CD1c-positive myeloid dendritic cell (primary cell): ENCODE measurements around the gene LSS.

ENCODE experiments used
- DNase-seq: peaks from one replicate; pipeline ENCODE4 v3.0.0-alpha.2; 2016; ENCODE audit errors: extremely low spot score

LSS gene

DNA sequence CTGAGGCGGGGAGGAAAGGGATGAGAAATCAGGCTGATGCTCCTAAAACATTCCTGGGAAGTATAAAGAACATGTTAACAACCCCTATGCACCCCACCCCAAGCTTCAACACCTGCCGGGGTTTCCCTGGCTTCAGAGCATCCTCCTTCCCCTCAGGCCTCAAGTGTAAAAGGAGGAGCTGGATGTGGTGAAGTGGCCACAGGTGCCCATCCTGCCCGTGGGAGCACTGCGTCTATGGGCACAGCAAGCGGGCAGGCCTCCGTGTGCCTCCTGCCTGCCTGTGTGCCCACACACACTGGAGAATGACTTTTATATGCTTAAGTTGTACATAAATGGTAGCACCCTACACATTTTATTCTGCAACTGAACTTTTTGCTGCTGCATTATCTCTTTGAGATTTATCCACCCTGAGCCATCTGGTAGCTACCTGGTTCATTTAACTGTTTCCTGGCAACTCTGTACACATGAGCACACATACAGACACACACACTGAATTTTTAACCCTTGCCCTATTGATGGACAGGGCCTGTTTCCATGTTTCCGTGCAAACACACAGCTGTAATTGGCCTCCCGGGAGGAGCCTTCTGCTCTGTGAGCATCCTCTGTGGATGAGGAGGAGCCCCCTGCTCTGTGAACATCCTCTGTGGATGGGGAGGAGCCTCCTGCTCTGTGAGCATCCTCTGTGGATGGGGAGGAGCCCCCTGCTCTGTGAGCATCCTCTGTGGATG lies 59.8 kb downstream of the LSS start:
- no peak for DNase-seq

DNA sequence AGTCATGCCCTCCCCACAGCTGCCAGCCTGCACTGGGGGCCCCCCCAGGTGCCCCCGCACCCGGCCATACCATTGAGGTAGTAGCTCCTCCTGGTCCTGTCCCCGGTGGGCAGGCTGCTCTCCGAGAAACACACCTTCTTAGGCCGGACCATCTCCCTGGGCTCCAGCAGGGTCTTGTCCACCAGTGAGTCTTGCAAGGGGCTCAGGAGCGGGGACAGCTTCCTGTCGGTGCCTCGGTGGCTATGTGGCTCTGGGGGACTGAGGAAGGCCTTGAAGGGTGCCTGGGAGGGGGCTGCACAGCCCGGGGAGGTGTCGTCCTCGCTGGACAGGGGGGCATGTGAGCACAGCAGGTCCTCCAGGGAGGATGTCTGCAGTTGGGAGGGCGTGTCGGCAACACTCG lies 60.3 kb downstream of the LSS start:
- DNase-seq: no peak

DNA sequence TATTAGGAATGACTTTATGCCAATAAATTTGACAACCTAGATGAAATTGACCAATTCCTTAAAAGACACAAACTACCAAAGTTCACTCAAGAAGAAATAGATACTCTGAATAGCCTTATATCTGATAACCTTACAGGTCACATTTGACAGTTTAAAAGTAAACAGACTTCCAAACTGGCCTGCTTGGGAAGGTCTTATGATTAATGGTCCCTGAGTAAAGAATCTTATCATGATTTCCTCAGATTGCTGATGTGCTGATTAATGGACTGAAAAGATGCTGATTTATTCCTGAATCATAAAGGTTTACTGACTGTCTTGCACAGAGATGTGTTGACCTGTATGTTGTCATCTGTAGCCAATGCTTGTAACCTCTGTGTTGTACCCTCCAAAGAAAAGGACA lies 63.5 kb downstream of the LSS start:
- DNase-seq: no peak

GRCh38 chr21:46163380-46163779 lies 65.2 kb downstream of the LSS start:
- DNase-seq: no peak

- no peak for DNase-seq
Observed at GRCh38 chr21:46161633-46162592, 66.7 kb downstream of the LSS start.

- no peak for DNase-seq
Observed at GRCh38 chr21:46160907-46161632, 67.5 kb downstream of the LSS start.

DNA sequence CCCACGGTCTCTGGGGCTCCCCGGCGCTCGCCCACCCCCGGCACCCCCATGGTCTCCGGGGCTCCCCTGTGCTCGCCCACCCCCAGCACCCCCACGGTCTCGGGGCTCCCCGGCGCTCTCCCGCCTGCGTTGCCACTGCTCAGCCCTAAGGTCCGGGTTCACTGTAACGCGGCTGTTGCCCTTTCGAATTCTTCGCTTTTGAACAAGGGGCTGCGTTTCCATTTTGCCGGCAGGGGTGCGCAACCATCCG lies 68.0 kb downstream of the LSS start:
- DNase-seq: no peak

DNA sequence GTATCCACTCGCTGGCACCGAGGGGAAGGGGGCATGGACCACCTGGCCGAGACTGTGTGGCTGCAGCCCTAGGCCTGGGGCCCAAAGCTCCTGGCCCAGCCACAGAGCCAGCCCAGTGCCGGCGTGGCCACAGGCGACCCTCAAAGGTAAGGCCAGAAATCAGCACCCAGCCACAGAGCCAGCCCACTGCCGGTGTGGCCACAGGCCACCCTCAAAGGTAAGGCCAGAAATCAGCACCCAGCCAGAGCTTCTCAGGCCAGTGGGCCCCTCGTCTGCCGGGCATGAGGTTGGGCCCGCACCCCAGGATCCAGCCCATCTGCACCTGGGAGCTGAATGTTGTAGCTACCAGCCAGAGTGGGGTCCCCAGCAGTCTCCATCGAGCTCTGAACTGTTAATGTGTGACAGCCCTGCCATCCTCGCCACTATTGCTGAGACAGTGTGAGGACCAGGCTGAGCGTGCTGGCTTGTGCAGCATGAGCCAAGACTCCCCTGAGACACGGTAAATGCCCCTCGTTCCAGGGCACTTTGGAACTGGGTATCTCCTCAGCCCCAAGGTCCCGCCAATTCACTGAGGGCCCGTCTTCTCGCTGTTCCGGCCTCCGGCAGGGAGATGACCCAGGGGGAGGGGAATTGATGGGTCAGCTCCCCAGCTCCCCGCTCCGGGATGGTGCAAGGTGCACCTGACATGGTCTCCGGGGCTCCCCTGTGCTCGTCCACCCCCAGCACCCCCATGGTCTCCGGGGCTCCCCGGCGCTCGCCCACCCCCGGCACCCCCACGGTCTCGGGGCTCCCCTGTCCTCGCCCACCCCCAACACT lies 68.5 kb downstream of the LSS start:
- DNase-seq: no peak

DNA sequence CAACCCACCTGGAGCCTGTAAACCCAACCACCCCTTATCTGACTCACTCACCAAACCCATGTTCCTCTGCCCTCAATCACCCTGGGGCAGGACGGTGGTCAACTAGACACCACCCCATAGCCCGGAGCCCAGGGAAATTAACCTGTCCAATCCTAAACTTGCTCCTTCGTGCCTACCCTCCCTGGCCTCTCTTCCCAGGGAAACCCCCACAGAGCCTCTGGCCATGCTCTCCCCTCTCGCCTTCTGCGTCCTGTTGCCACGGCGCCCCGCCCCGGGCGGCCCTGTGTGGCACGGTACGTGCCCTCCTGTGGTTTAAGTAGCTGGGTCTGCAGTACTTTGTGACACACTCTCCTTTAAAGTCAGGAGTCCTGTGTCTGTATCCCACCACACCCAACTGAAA lies 69.2 kb downstream of the LSS start:
- DNase-seq: no peak

DNA sequence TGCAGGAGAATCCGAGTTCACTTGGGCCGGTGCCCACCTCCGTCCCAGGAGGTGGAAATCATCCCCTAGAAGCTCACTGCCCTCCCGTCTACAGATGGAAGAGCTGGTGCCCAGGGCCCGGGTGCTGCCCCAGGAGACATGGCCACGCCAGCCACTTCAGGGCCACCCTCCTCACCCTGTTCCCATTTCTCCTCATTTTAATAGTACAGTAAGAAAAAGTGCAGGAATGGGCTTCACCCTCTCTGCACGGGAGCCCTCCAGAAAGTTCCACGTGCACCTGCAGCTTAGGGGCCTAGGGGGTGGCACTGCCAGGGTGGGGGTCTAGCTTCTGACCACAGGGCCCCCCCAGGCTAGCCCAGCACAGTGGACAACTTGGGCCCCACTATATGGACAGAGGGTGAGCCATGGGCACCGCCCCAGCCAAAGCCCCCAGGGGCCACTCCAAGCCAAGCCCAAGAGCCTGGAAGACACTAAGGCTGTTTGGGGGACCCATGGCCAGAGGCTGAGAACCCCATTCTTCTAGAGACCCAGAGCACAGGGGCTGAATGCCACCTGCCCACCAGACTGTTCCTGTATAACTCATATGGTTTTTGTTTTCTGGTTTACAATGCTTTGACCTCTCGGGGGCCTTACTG lies 69.8 kb downstream of the LSS start:
- DNase-seq: no peak

DNA sequence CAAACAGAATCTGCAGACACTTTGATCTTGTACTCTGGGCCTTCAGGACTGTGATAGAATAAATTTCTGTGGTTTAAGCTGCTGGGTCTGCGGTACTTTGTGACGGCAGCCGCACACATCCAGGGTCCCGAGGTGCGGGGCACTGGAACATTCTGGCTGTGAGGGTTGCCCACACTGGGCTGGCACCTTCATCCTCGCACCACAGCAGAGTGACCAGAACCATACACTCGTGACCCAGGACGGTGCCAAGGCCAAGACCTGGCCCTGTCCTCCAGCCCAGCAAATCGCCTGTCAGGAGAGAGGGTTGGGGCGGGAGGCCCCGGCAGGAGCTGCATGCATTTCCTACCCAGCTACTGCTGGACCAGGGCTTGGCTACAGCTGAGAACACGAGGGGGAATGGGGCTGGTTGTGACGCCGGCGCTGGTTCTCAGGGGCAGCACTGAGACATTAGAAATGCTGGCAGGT lies 70.6 kb downstream of the LSS start:
- DNase-seq: no peak

DNA sequence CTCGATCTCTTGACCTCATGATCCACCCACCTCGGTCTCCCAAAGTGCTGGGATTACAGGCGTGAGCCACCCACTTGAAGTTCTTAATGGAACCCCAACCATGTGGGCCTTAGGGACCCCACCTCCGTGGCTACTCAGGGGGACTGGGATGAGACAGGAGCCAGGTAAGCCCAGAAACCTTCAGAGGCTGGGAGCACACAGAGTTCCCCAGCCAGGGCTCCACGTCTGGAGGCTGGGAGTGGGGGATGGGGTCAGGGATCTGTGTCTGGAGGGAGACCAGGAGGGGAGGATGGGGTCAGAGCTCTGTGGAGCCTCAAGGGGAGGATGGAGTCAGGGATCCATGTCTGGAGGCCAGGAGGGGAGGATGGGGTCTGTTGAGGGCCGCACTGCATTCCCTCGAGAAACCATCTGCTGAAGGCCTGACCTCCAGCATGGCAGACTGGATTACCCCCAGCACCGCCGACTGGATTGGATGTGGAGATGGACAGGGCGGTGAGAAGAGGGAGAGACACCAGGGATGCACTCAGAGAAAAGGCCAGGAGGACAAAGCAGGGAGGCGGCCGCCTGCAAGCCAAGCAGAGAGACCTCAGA lies 71.1 kb downstream of the LSS start:
- no peak for DNase-seq

- no peak for DNase-seq
Observed at GRCh38 chr21:46156678-46157077, 71.9 kb downstream of the LSS start.

DNA sequence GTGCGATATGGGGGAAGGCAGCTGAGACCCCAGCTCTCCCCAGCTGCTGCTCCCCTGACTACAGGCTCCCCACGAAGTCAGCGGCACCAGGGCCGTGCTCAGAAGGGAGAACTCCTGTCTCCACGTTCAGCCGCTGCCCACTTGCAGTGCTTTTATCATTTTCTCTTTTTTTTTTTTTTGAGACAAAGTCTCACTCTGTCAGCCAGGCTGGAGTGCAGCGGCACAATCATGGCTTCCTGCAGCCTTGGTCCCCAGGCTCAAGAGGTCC lies 72.3 kb downstream of the LSS start:
- DNase-seq: no peak

GRCh38 chr21:46155514-46156377 lies 72.8 kb downstream of the LSS start, which contains the start of gene FTCD:
TSS of gene FTCD (minus strand) at chr21:46155579. CDS start at chr21:46155523, 56 bp downstream.
- DNase-seq: no peak

DNA sequence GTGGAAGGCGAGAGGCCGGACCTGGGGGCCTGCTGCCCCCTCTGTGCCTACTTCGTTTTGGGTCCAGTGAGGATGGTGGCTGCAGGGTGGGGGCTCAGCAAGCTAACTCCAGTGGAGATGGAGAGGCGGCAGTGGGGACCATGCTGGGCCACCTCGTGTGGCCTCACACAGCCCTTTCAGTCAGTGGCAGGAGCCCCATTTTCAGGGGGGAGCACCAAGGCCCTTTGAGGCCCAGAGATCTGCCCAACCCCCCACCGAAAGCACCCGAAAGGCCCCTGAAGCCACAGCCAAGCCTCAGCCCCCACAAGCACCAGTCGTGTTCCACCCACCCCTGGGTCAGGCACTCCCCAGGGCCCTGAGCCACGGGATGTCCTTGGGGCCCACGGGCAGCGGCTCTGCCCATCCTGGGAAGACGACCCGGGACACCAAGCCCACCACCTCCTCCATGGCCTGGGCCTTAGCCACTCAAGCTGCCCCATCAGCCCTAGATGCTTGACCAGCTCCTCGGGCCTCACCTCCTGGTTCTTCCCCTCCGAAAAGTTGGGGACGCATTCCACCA lies 73.5 kb downstream of the LSS start:
- no peak for DNase-seq

- DNase-seq: no peak
Observed at GRCh38 chr21:46154155-46154954, 74.2 kb downstream of the LSS start.

GRCh38 chr21:46153247-46154154 lies 75.1 kb downstream of the LSS start:
- peak; percentile 39 for DNase-seq
